Subcutaneous adipose tissue (tissue), 4 donors: Measurements from ENCODE around the gene SPATA9. TPM values are rescaled to one million over a fixed set of nuclear protein-coding genes. Genes with fewer than 3 reads are reported as not detected.

Experiments used
- CTCF ChIP-seq: fragments of 450-650 bp; IDR thresholded peaks from one replicate; pipeline ENCODE4 v1.5.1; 2016; ENCODE audit warnings: low read depth, mild to moderate bottlenecking, control low read depth, antibody characterized with exemption, moderate library complexity
- total RNA-seq, 4 donors: library from RNA; depleted of rRNA; stranded (reverse); fragments of >200 nt; gene quantifications; one replicate each; pipeline ENCODE4 v1.1.0, GENCODE V29; 2016

The SPATA9 gene
- total RNA-seq, 4 donors from 2014 or later: 2.4 to 4.7 TPM; not detected in 2

- TF ChIP-seq CTCF: no peak
Observed at GRCh38 chr5:95720094-95720786, 37.4 kb upstream of the SPATA9 start.

GRCh38 chr5:95718738-95719137 lies 35.9 kb upstream of the SPATA9 start:
- TF ChIP-seq CTCF: no peak

- TF ChIP-seq CTCF: no peak
Observed at GRCh38 chr5:95718203-95718602, 35.4 kb upstream of the SPATA9 start.

- TF ChIP-seq CTCF: no peak
Observed at GRCh38 chr5:95717439-95717838, 34.6 kb upstream of the SPATA9 start.

- TF ChIP-seq CTCF: no peak
Observed at GRCh38 chr5:95715799-95716461, 33.1 kb upstream of the SPATA9 start.

GRCh38 chr5:95713960-95714710 lies 31.3 kb upstream of the SPATA9 start:
- TF ChIP-seq CTCF: no peak

- no peak for TF ChIP-seq CTCF
Observed at GRCh38 chr5:95712347-95712958, 29.7 kb upstream of the SPATA9 start.
